Measurements from ENCODE around the gene RB1.

DNA sequence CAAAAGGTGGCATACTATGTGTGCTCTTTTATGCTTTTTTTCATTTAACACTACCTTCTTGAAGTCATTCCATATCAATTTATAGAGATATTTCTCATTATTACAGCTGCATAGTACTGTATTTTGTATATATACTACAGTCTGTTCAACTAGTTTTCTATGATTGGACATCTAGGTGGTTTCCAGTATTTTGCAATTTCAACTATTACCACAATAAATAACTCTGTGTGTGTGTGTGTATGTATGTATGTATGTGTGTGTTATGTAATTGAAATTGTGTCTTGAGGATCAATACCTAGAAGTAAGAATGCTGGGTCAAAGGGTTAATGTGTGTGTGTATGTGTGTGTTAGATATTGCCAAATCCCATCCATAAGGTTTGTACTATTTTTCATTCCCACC, 102.3 kb downstream of the RB1 start:
- no peak for TF ChIP-seq EZH2phosphoT487 (IDR thresholded peaks at IDR 0.05; ENCODE audit: insufficient read depth, low read depth)
- no peak for TF ChIP-seq EZH2 (IDR thresholded peaks at IDR 0.05; ENCODE audit: insufficient read depth, poor library complexity, severe bottlenecking)
